Suprapubic skin (tissue), 3 donors: ENCODE measurements around the gene KCNH8.

Source experiments
- CTCF ChIP-seq, 2 donors: fragments of 200-600 bp in 1 of 2; fragments of 450-650 bp in 1 of 2; sonication (generic) in 1 of 2; IDR thresholded peaks; one replicate each; pipeline ENCODE4 v1.5.1; 2016 to 2019; ENCODE audit warnings: antibody characterized with exemption in 2 of 2, mild to moderate bottlenecking in 1 of 2, moderate library complexity in 1 of 2
- POLR2AphosphoS5 ChIP-seq, 3 donors: sonication (generic); formaldehyde crosslinking; IDR thresholded peaks; one replicate each; pipeline ENCODE4 v1.6.1; 2017; ENCODE audit warnings: antibody characterized with exemption in 3 of 3

- TF ChIP-seq POLR2AphosphoS5 (IDR thresholded peaks at IDR 0.05) (no peak), CTCF (IDR thresholded peaks at IDR 0.05) (no peak)
Measured at GRCh38 chr3:19216669-19217337, 68.5 kb downstream of the KCNH8 start.
